ENCODE data around the gene OPN1MW.
"Not testable (repeated sequence)": the region's sequence is repeated elsewhere in the genome, so short reads cannot be mapped to it uniquely, and the experiment has no call there.

OPN1MW gene

DNA sequence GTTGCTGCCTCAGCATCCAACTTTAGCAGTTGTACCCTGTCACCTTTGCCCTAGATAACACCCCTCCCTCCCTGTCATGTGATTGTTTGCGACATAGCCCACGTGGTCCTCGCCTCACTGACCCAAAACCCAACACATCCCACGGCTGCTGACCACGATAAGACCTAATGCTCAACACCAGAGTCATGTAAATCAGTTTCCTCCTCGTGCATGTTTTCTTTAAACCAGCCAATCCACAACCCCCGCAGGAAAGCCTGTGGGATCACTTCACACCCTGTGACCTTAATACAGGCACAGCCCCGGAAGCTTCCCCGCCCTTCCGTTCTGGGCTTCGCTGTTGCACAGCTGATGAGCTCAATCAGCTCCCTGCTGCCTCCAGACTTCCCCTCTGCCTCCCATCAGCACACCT lies 9.9 kb upstream of the OPN1MW start:
- not testable (repeated sequence) for H3K27ac Mint-ChIP-seq; H3K36me3 Mint-ChIP-seq; H3K4me3 Mint-ChIP-seq; H3K9me3 Mint-ChIP-seq (ENCODE audit: low read depth); H3K4me1 Mint-ChIP-seq (ENCODE audit: low read depth); H3K27me3 Mint-ChIP-seq

DNA sequence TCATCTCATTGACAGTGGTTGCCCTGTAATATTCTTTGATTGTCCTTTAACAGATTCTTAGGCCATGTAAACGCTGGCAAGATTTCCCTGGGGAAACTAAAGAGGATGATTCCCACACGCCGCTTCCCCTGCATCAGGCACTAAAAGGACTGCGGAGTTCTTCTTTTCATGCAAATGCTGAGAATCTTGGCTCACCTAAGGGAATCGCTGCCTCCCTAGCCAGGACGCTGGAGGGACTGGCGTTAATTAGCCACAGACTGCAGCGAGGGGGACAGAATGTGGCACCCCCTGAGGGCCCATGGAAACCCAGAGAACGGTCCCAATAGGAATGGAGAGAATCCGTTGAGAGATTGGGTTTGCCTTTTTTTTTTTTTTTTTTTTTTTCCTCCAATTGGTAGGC lies 8.0 kb upstream of the OPN1MW start:
- not testable (repeated sequence) for H3K27ac Mint-ChIP-seq, H3K4me3 Mint-ChIP-seq

DNA sequence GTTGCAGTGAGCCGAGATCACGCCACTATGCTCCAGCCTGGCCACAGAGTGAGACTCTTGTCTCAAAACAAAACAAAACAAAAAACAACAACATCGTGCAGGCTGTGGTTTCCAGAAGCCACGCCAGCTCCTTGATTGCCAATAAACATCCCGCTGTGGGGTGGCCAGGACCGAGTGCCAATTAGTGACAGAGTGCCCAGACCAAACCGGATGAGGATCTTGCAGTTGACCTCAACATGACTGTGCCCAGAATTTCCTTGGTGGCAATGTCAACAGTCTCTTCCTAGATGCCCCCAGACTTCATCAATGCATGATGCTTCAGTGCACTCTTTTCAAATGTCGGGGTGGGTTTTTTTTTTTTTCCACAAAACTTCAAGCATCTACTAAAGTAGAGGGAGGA lies 1.4 kb downstream of the OPN1MW start:
- not testable (repeated sequence) for H3K27ac Mint-ChIP-seq; H3K27me3 Mint-ChIP-seq; H3K9me3 Mint-ChIP-seq (ENCODE audit: low read depth); H3K4me1 Mint-ChIP-seq (ENCODE audit: low read depth); H3K4me3 Mint-ChIP-seq; H3K36me3 Mint-ChIP-seq

More for the DNA sequence above, 8.0 kb upstream of the OPN1MW start:
- H3K4me1 Mint-ChIP-seq (ENCODE audit: low read depth); H3K36me3 Mint-ChIP-seq; H3K9me3 Mint-ChIP-seq (ENCODE audit: low read depth); H3K27me3 Mint-ChIP-seq: not testable (repeated sequence)

DNA sequence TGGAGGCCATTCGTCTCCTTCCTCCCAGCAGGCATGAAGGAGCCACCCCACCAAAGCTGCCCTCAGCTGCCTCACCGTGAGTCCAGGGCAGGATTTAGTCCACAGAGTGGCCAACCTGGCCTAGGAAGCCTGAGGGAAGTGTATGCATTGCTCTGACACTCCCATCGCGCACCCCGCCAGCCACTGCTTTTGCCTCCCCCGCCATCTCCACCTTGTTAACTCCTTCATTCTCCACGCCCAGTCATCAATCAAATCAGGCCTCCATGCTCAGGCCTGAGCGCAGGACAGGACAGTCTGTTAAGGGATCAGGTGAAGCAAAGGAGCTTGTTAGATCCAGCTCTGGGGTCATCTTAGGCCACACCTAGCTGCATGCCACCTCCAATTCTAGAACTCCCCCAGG lies 10.4 kb downstream of the OPN1MW start:
- not testable (repeated sequence) for H3K27ac Mint-ChIP-seq; H3K27me3 Mint-ChIP-seq; H3K4me1 Mint-ChIP-seq (ENCODE audit: low read depth)

DNA sequence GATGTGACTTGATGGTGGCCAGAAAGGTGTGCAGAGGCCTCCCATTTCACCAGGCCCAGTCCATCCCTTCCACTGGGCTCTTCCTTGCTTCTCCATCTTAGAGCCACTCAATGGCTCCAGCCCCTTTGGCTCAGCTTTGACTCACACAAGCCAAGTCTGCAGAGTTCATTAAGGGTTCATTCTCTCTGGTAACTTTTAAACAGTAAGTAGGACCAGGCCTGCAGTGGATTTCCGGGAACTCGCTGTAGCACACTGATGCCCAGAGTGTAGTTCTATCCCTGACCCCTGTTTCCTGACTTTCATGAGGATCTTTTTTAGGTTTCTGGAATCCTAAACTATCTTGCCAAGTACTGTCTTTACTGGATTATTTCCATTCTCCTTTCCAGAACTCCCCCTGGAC lies 11.9 kb downstream of the OPN1MW start:
- H3K4me1 Mint-ChIP-seq (ENCODE audit: low read depth); H3K36me3 Mint-ChIP-seq; H3K9me3 Mint-ChIP-seq (ENCODE audit: low read depth); H3K4me3 Mint-ChIP-seq; H3K27me3 Mint-ChIP-seq; H3K27ac Mint-ChIP-seq: not testable (repeated sequence)

More for the DNA sequence above, 10.4 kb downstream of the OPN1MW start:
- not testable (repeated sequence) for H3K36me3 Mint-ChIP-seq; H3K4me3 Mint-ChIP-seq; H3K9me3 Mint-ChIP-seq (ENCODE audit: low read depth)

DNA sequence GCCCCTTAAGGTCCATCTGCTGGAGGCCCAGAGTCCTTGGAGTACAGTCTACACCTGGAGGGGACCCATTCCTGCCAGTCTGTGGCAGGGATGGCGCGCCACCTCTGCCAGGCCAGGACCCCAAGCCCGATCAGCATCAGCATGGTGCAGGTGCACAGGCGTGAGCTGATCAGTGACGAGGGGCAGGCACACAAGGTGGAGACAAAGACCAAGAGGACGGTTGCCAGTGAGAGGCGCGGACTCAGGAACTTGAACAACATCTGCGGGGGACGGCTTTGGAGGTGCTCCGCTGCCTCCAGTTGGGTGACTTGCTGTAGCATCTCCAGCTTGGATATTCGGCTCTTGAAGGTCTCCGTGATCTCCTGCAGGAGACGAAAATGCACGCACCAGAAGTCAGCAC lies 14.1 kb downstream of the OPN1MW start:
- not testable (repeated sequence) for H3K4me1 Mint-ChIP-seq (ENCODE audit: low read depth)

DNA sequence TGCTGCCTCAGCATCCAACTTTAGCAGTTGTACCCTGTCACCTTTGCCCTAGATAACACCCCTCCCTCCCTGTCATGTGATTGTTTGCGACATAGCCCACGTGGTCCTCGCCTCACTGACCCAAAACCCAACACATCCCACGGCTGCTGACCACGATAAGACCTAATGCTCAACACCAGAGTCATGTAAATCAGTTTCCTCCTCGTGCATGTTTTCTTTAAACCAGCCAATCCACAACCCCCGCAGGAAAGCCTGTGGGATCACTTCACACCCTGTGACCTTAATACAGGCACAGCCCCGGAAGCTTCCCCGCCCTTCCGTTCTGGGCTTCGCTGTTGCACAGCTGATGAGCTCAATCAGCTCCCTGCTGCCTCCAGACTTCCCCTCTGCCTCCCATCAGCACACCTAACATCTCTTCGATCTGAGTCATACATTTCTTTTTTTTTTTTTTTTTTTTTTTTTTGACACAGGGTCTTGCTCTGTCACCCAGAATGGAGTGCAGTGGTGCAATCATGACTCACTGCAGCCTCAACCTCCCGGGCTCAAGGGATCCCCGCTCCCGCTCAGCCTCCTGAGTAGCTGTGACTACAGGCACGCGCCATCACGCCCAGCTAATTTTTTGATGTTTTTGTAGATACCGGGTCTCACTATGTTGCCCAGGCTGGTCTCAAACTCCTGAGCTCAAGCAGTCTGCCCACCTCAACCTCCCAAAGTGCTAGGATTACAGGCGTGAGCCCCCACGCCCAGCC lies 27.4 kb downstream of the OPN1MW start:
- not testable (repeated sequence) for H3K27ac Mint-ChIP-seq; H3K36me3 Mint-ChIP-seq; H3K9me3 Mint-ChIP-seq (ENCODE audit: low read depth); H3K27me3 Mint-ChIP-seq; H3K4me3 Mint-ChIP-seq; H3K4me1 Mint-ChIP-seq (ENCODE audit: low read depth)

More for the DNA sequence above, 14.1 kb downstream of the OPN1MW start:
- H3K4me3 Mint-ChIP-seq; H3K36me3 Mint-ChIP-seq; H3K27ac Mint-ChIP-seq; H3K9me3 Mint-ChIP-seq (ENCODE audit: low read depth); H3K27me3 Mint-ChIP-seq: not testable (repeated sequence)

DNA sequence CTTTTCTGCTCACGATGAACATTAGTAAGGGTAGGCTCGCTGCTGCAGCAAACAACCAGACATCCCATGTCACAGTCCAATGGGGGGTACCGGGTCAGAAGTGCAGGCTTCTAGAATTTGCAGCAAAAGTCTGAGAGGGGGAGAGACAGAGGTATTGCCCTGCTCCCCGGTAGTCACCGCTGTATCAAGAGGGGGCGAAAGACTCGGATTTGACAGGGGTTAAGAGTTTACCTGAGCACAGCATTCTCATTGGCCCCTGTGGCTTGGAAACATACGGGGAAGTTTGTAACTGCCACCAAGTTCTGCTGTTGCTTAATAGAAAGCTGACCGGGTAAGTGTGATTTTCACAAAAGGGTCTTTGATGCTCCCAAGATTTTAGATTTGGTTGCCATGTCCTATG lies 28.7 kb downstream of the OPN1MW start:
- H3K27ac Mint-ChIP-seq; H3K27me3 Mint-ChIP-seq; H3K36me3 Mint-ChIP-seq; H3K4me3 Mint-ChIP-seq; H3K9me3 Mint-ChIP-seq (ENCODE audit: low read depth); H3K4me1 Mint-ChIP-seq (ENCODE audit: low read depth): not testable (repeated sequence)

DNA sequence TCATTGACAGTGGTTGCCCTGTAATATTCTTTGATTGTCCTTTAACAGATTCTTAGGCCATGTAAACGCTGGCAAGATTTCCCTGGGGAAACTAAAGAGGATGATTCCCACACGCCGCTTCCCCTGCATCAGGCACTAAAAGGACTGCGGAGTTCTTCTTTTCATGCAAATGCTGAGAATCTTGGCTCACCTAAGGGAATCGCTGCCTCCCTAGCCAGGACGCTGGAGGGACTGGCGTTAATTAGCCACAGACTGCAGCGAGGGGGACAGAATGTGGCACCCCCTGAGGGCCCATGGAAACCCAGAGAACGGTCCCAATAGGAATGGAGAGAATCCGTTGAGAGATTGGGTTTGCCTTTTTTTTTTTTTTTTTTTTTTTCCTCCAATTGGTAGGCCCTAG lies 29.1 kb downstream of the OPN1MW start:
- H3K36me3 Mint-ChIP-seq; H3K27ac Mint-ChIP-seq; H3K4me3 Mint-ChIP-seq; H3K27me3 Mint-ChIP-seq; H3K4me1 Mint-ChIP-seq (ENCODE audit: low read depth); H3K9me3 Mint-ChIP-seq (ENCODE audit: low read depth): not testable (repeated sequence)

DNA sequence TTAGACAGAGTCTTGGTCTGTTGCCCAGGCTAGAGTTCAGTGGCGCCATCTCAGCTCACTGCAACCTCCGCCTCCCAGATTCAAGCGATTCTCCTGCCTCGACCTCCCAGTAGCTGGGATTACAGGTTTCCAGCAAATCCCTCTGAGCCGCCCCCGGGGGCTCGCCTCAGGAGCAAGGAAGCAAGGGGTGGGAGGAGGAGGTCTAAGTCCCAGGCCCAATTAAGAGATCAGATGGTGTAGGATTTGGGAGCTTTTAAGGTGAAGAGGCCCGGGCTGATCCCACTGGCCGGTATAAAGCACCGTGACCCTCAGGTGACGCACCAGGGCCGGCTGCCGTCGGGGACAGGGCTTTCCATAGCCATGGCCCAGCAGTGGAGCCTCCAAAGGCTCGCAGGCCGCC lies 37.1 kb downstream of the OPN1MW start, which contains the start of gene OPN1MW2:
OPN1MW2 (plus strand) TSS at position 301 of the 400 bp plus-strand sequence; CDS start at position 361, 60 bp downstream.
- H3K36me3 Mint-ChIP-seq; H3K4me1 Mint-ChIP-seq (ENCODE audit: low read depth); H3K9me3 Mint-ChIP-seq (ENCODE audit: low read depth); H3K4me3 Mint-ChIP-seq; H3K27ac Mint-ChIP-seq; H3K27me3 Mint-ChIP-seq: not testable (repeated sequence)

DNA sequence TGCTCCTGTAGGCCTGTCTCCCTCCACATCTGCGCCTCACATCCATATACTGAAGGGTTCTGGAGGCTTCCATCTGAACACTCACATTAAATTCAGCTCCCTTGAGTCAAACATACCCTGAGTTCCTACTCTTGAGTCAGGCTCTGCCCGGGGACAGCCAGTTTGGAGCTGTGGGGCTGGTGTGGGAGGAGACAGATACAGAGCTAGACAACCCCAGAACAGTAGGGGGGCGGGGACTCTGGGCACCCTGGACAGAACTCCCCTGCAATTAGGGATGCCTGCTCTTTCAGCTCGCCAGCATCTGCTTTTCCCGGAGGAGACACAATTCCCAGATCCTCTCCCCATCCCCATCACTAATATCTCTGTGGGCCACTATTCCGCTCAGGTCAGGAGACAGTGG lies 42.9 kb downstream of the OPN1MW start:
- not testable (repeated sequence) for H3K27me3 Mint-ChIP-seq; H3K36me3 Mint-ChIP-seq; H3K9me3 Mint-ChIP-seq (ENCODE audit: low read depth); H3K4me3 Mint-ChIP-seq; H3K4me1 Mint-ChIP-seq (ENCODE audit: low read depth); H3K27ac Mint-ChIP-seq

DNA sequence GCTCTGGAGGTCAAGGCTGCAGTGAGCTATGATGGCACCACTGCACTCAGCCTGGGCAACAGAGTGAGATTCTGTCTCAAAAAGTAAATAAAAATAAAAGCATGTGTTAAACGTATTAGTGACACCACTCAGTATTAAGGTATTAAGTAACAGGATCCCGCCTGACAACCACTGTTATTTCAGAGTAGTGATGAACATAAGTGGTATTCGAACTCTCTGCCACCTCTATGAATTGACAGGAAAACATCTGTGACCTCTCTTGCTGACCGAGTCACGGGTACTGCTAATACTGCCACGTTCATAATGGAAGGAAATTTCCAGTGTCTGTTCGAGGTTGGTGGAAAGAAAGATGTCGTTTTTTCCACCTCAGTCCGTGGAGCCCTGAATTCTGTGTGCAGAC lies 44.3 kb downstream of the OPN1MW start:
- not testable (repeated sequence) for H3K4me3 Mint-ChIP-seq; H3K27me3 Mint-ChIP-seq; H3K27ac Mint-ChIP-seq; H3K4me1 Mint-ChIP-seq (ENCODE audit: low read depth); H3K9me3 Mint-ChIP-seq (ENCODE audit: low read depth); H3K36me3 Mint-ChIP-seq

DNA sequence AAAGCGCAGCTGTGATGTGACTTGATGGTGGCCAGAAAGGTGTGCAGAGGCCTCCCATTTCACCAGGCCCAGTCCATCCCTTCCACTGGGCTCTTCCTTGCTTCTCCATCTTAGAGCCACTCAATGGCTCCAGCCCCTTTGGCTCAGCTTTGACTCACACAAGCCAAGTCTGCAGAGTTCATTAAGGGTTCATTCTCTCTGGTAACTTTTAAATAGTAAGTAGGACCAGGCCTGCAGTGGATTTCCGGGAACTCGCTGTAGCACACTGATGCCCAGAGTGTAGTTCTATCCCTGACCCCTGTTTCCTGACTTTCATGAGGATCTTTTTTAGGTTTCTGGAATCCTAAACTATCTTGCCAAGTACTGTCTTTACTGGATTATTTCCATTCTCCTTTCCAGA lies 49.0 kb downstream of the OPN1MW start:
- not testable (repeated sequence) for H3K4me1 Mint-ChIP-seq (ENCODE audit: low read depth); H3K9me3 Mint-ChIP-seq (ENCODE audit: low read depth); H3K4me3 Mint-ChIP-seq; H3K36me3 Mint-ChIP-seq; H3K27ac Mint-ChIP-seq; H3K27me3 Mint-ChIP-seq

DNA sequence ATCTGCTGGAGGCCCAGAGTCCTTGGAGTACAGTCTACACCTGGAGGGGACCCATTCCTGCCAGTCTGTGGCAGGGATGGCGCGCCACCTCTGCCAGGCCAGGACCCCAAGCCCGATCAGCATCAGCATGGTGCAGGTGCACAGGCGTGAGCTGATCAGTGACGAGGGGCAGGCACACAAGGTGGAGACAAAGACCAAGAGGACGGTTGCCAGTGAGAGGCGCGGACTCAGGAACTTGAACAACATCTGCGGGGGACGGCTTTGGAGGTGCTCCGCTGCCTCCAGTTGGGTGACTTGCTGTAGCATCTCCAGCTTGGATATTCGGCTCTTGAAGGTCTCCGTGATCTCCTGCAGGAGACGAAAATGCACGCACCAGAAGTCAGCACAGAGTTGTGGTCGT lies 51.2 kb downstream of the OPN1MW start:
- H3K9me3 Mint-ChIP-seq (ENCODE audit: low read depth); H3K4me1 Mint-ChIP-seq (ENCODE audit: low read depth): not testable (repeated sequence)

DNA sequence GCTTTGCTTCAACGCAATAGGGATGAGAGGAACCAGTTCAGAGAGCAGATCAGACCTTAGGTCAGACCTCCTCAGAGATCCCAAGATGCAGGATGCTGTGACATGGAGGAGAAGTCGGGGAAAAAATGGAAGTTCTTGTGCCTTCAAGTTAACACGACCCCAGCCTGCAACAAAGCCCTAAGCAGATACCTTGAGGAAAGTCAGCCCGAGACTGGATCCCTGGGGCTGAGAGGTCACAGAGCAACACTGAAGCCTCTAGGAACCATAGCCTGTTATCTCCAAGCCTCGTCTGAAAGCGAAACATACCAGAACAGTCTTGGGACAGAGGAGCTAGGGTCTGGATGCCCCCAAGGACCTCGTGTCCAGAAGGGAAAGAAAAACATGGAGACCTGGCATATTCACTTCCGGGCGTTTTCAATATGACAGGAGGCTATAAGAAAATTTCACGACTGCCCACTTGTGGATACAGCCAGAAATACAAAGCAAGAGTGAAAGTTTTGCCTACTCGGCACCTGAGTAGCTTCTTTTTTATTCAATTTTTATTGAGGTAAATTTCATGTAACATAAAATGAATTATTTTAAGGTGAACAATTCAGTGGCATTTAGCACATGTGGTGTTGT lies 56.7 kb downstream of the OPN1MW start:
- H3K36me3 Mint-ChIP-seq; H3K9me3 Mint-ChIP-seq (ENCODE audit: low read depth); H3K27me3 Mint-ChIP-seq; H3K27ac Mint-ChIP-seq; H3K4me3 Mint-ChIP-seq; H3K4me1 Mint-ChIP-seq (ENCODE audit: low read depth): not testable (repeated sequence)

More for the DNA sequence above, 51.2 kb downstream of the OPN1MW start:
- H3K36me3 Mint-ChIP-seq, H3K4me3 Mint-ChIP-seq, H3K27ac Mint-ChIP-seq, H3K27me3 Mint-ChIP-seq: not testable (repeated sequence)

DNA sequence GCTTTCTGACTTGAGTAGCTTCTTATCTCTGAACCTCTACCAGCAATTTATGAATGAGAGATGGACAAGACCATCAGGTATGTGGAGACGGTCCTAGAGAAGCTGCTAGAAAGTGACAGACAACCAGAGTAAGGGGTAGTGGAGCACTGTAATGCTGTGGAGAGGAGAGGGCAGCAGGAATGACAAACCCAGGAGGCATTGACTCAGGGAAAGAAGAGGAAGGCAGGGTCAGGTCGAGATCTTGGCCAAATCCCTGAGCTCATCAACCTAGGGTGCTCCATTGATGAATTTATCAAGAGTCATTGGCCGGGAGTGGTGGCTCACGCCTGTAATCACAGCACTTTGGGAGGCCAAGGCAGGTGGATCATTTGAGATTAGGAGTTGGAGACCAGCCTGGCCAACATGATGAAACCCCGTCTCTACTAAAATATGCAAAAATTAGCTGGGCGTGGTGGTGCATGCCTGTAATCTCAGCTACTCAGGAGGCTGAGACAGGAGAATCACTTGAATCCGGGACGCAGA lies 57.6 kb downstream of the OPN1MW start:
- H3K36me3 Mint-ChIP-seq; H3K4me3 Mint-ChIP-seq; H3K27me3 Mint-ChIP-seq; H3K4me1 Mint-ChIP-seq (ENCODE audit: low read depth); H3K27ac Mint-ChIP-seq; H3K9me3 Mint-ChIP-seq (ENCODE audit: low read depth): not testable (repeated sequence)
